ENCODE measurements around the gene COL4A2. TPM values are rescaled to one million over a fixed set of nuclear protein-coding genes. Genes with fewer than 3 reads are reported as not detected.

Gene COL4A2
- total RNA-seq, 1 donor from 2014 or later, result 60.9 TPM

- DNase-seq, result no peak
- H3K9me3 Mint-ChIP-seq (ENCODE audit: unreplicated experiment), result peaks cover 5% of the 10 kb centered on the region
- H3K27me3 Mint-ChIP-seq (ENCODE audit: unreplicated experiment), result peaks cover 11% of the 10 kb centered on the region
- TF ChIP-seq CTCF (IDR thresholded peaks at IDR 0.05; ENCODE audit: partially characterized antibody, unreplicated experiment), result no peak
- H3K27ac Mint-ChIP-seq (ENCODE audit: unreplicated experiment), result no peak overlapping the region
- H3K4me1 Mint-ChIP-seq (ENCODE audit: low read depth, unreplicated experiment), result no peaks in the 10 kb centered on the region
- H3K4me3 Mint-ChIP-seq (ENCODE audit: unreplicated experiment), result no peak overlapping the region
- peaks cover 10% of the 10 kb centered on the region for H3K36me3 Mint-ChIP-seq (ENCODE audit: unreplicated experiment)
These were observed 20.0 kb upstream of the COL4A2 start for GRCh38 chr13:110286833-110287819.

- DNase-seq, result no peak
- H3K27me3 Mint-ChIP-seq (ENCODE audit: unreplicated experiment), result peaks cover 9% of the 10 kb centered on the region
- H3K4me3 Mint-ChIP-seq (ENCODE audit: unreplicated experiment), result no peak overlapping the region
- H3K4me1 Mint-ChIP-seq (ENCODE audit: low read depth, unreplicated experiment), result no peaks in the 10 kb centered on the region
- no peak overlapping the region for H3K27ac Mint-ChIP-seq (ENCODE audit: unreplicated experiment)
- TF ChIP-seq CTCF (IDR thresholded peaks at IDR 0.05; ENCODE audit: partially characterized antibody, unreplicated experiment), result no peak
- peaks cover 5% of the 10 kb centered on the region for H3K9me3 Mint-ChIP-seq (ENCODE audit: unreplicated experiment)
- peaks cover 5% of the 10 kb centered on the region for H3K36me3 Mint-ChIP-seq (ENCODE audit: unreplicated experiment)
These were observed 17.9 kb upstream of the COL4A2 start for GRCh38 chr13:110289174-110289573.

GRCh38 chr13:110289661-110290060 lies 17.4 kb upstream of the COL4A2 start:
- no peak for TF ChIP-seq CTCF (IDR thresholded peaks at IDR 0.05; ENCODE audit: partially characterized antibody, unreplicated experiment)

GRCh38 chr13:110290153-110290552 lies 16.9 kb upstream of the COL4A2 start:
- DNase-seq, result no peak
- Mint-ChIP-seq H3K27ac (ENCODE audit: unreplicated experiment) (no peak overlapping the region), H3K4me1 (ENCODE audit: low read depth, unreplicated experiment) (no peaks in the 10 kb centered on the region), H3K4me3 (ENCODE audit: unreplicated experiment) (no peak overlapping the region), H3K9me3 (ENCODE audit: unreplicated experiment) (peaks cover 5% of the 10 kb centered on the region), H3K36me3 (ENCODE audit: unreplicated experiment) (peaks cover 5% of the 10 kb centered on the region), H3K27me3 (ENCODE audit: unreplicated experiment) (peaks cover 9% of the 10 kb centered on the region)
- TF ChIP-seq CTCF (IDR thresholded peaks at IDR 0.05; ENCODE audit: partially characterized antibody, unreplicated experiment), result no peak

More at GRCh38 chr13:110289661-110290060, 17.4 kb upstream of the COL4A2 start:
- no peak overlapping the region for H3K27ac Mint-ChIP-seq (ENCODE audit: unreplicated experiment)
- H3K9me3 Mint-ChIP-seq (ENCODE audit: unreplicated experiment), result peaks cover 5% of the 10 kb centered on the region
- no peak overlapping the region for H3K4me3 Mint-ChIP-seq (ENCODE audit: unreplicated experiment)
- H3K4me1 Mint-ChIP-seq (ENCODE audit: low read depth, unreplicated experiment), result no peaks in the 10 kb centered on the region
- peaks cover 5% of the 10 kb centered on the region for H3K36me3 Mint-ChIP-seq (ENCODE audit: unreplicated experiment)
- no peak for DNase-seq
- peaks cover 9% of the 10 kb centered on the region for H3K27me3 Mint-ChIP-seq (ENCODE audit: unreplicated experiment)

- DNase-seq, result no peak
- no peak overlapping the region for H3K27ac Mint-ChIP-seq (ENCODE audit: unreplicated experiment)
- H3K4me3 Mint-ChIP-seq (ENCODE audit: unreplicated experiment), result no peak overlapping the region
- TF ChIP-seq CTCF (IDR thresholded peaks at IDR 0.05; ENCODE audit: partially characterized antibody, unreplicated experiment), result no peak
- H3K36me3 Mint-ChIP-seq (ENCODE audit: unreplicated experiment), result peaks cover 5% of the 10 kb centered on the region
- H3K9me3 Mint-ChIP-seq (ENCODE audit: unreplicated experiment), result peaks cover 5% of the 10 kb centered on the region
- H3K4me1 Mint-ChIP-seq (ENCODE audit: low read depth, unreplicated experiment), result no peaks in the 10 kb centered on the region
- H3K27me3 Mint-ChIP-seq (ENCODE audit: unreplicated experiment), result peaks cover 9% of the 10 kb centered on the region
These were observed 16.3 kb upstream of the COL4A2 start for GRCh38 chr13:110290826-110291225.
